Activated CD8-positive, alpha-beta memory T cell treated with anti-CD3 and anti-CD28 coated beads for 24 hours (primary cell): ENCODE data around the gene MBP.

Experiments
- DNase-seq: peaks from one replicate; pipeline ENCODE4 v3.0.0-alpha.2; 2020

Gene MBP

GRCh38 chr18:77061281-77061945 lies 71.2 kb downstream of the MBP start:
- DNase-seq, result no peak

DNA sequence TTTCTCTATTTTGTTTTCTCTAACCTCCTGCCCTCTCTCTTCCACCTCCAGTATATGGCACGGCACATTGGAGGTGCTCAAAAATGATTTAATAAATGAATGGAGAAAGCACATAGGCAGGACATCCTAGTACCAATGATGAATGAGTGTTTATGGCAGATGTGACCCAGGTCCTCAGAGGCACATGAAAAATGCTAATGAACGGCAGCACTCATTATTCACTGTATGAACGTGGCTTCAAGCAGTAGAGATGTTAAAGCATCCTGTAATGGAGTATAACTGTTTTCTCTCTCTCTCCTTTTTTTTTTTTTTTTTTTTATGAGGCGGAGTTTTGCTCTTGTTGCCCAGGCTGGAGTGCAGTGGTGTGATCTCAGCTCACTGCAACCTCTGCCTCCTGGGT lies 72.4 kb downstream of the MBP start:
- DNase-seq, result no peak

DNA sequence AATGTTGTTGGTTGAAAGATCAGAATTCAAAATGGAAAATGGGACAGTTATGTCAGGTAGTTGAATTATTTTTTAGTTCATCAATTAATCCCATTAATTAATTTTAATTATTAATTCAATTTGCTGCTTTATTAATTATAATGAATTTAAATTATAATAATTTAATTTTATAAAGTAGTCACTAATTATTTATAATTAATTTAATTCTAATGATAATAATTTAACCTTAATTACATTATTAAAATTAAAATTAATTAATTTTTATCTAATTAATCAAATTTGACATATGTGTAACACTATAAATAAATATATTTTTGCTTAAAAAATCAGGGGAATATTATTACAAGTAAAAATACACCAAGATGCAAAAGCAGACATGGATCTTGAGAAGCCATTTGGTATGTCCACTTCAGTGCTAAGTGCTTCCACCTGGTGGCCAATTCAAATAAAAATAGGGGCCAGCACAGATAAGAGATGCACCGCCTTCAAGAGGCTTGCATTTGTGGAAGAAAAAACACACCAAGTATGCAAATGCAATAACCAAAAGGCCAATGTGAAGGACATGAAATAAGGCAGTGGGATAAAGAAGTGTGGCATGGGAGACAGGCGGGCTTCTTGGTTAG lies 73.2 kb downstream of the MBP start:
- DNase-seq, result no peak

GRCh38 chr18:77058290-77058835 lies 74.2 kb downstream of the MBP start:
- no peak for DNase-seq

DNA sequence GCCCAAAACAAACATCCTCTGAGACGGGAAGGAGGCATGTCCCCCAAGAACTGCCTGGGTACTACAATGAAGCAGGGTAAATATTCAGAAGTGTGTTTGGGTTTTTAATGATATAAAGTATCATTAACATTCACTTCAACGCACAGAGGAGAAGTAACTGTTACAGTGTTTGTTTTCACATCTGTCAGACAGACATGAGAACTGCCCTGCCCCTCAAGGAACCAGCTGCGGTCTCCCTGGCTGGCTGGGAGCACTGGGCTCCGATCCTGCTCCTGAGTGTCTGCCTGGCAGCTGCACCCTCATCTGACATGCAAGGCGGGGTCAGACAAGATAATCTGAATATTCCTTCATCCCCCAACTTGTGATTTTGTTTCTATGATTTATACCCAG lies 75.6 kb downstream of the MBP start:
- no peak for DNase-seq

- DNase-seq, result no peak
Measured at GRCh38 chr18:77056344-77057005, 76.1 kb downstream of the MBP start.

- no peak for DNase-seq
Measured at GRCh38 chr18:77055429-77056300, 76.9 kb downstream of the MBP start.

DNA sequence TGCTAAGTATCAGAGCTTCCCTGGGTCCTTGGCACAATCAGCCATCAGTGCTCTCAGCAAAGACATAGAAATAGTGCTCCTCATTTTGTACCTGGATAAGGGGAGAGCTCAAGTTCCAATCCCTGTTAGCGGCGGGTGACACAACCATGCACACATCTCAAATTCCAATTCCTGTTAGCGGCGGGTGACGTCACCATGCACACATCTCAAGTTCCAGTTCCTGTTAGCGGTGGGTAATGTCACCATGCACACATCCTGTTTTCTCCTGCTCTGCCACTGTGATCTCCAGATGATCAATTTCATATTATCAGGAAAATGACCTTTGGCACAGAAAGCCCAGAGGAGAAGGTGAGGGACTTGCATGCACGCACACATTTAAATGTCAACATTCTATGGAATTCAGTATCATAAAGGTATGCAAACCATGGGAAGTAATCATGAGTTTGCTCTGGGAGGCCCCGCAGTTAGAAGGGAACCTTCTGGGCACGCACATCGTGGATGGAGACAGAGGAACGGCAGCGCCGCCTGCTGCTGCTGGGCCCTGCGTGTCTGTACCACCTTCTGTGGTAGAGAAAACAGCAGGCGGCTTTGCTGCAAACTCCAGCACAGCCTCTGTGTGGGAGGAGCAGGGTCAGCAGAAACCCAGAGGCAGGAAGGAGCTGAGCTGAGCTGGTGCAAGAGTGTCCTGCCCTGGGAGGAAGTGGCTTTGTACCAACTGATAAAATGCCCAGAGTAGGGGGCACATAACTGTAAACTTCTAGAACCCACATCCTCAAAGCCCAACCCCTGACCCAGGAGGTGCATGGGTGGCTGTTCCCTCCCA lies 77.8 kb downstream of the MBP start:
- DNase-seq, result peak; percentile 86

DNA sequence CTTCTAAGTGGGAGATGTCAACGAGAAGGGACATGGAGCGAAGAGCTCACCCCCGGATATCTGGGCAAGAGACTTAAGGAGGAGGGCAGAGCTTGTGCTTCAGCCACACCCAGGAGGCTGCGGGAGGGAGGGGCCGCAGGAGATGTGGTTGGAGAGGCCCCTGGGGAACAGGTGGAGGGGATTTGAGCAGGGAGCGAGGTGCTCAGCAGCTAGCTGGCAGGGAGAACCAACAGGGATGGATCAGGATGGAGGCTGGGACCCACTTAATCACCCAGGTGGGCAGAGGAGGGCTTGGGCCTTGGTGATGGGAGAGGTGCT lies 78.3 kb downstream of the MBP start:
- DNase-seq, result no peak

- DNase-seq, result no peak
Measured at GRCh38 chr18:77053616-77054287, 78.8 kb downstream of the MBP start.

- DNase-seq, result no peak
Measured at GRCh38 chr18:77052983-77053309, 79.6 kb downstream of the MBP start.

- DNase-seq, result no peak
Measured at GRCh38 chr18:77052297-77052982, 80.1 kb downstream of the MBP start.

- DNase-seq, result no peak
Measured at GRCh38 chr18:77051581-77052296, 80.8 kb downstream of the MBP start.

GRCh38 chr18:77049938-77050337 lies 82.6 kb downstream of the MBP start:
- DNase-seq, result no peak

DNA sequence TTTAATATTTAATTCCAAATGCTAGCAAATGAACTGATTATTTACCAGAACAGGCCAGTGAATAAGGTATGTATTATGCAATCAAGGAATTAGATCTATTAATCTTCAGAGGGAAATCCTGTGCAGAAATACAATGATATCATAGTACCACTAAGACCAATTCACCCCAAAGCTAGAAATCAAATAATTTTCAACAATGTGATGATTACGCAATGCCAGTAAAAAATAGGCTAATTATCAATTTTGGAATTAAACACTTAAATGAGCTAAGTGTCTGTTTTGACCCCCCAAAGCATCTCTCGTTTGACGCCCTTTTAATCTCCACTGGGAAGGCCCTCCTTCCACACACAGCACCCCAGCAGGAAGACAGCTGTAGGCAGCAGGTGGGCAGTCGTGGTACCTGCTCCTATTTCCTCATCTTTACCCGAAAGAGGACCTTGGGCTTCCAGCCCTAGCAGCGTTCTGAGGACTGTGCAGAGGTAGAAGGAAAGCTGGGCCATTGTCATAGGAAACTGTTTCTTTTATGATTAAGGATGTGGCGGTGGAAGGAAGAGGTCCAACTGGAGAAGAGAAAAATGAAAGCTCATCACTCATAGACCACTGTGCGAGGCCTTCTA lies 84.7 kb downstream of the MBP start:
- DNase-seq, result no peak

DNA sequence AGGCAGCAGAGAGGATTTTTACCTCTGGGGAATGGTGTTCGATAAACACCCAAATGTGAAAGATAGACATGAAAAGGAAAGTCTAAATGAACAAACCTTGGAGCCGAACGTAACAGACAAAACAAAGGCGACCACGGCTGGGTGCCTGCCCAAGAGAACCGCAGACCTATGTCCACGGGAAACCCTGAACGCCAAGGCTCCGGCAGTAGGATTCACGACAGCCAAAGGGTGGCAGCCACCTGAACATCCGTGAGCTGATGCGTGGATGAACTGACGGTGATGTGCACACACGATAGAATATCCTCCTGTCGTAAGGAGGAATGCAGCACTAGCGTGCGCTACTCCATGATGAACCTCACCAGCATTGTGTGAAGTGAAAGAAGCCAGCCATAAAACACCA lies 85.6 kb downstream of the MBP start:
- DNase-seq, result no peak

DNA sequence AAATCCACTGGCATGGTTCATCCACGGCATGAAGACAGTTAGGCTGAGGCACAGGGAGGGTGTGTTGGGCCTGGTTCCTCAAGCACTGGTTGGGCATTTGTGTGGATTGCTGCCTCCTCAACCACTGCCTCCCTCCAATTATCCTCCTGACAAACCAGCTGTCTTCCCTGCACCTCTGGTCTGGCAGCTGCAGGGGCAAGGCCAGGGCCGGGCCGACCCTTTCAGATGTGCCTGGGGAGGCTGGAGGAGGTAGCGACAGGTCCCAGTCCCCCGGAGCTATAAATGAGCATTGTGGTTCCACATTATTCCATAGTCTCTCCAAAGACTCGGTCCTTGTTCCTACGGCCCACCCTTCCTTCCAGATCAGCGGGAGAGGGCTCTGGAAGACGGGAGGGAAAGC lies 86.2 kb downstream of the MBP start:
- no peak for DNase-seq

- no peak for DNase-seq
Measured at GRCh38 chr18:77045677-77046076, 86.9 kb downstream of the MBP start.

GRCh38 chr18:77044866-77045664 lies 87.5 kb downstream of the MBP start:
- DNase-seq, result no peak
